H1 (cell line): ENCODE results near the gene DRC7. TPM values are rescaled to one million over a fixed set of nuclear protein-coding genes. Genes with fewer than 3 reads are reported as not detected.

ENCODE experiments used
- CTCF ChIA-PET: fragments of 300-600 bp; sonication (Branson Sonifier 250); formaldehyde crosslinking; loops from one replicate; lab custom pipeline; 2021; ENCODE audit not compliant: partially characterized antibody; lab: Charles Lee
- POLR2A ChIA-PET: fragments of 300-600 bp; sonication (Branson Sonifier 250); formaldehyde crosslinking; loops from one replicate; lab custom pipeline; 2021; ENCODE audit warnings: inconsistent platforms; ENCODE audit not compliant: partially characterized antibody; lab: Charles Lee
- DNase-seq, 2 experiments: peaks; one replicate each; pipeline versions ENCODE4 v3.0.0 to v3.0.0-alpha.2; 2010 to 2022; ENCODE audit warnings: low spot score in 2 of 2, low read depth in 1 of 2, mixed read lengths in 1 of 2
- FAIRE-seq: peaks from 2 replicates; lab custom pipeline; 2011; peaks lifted over from hg19 to GRCh38; lab: Jason Lieb, UNC
- H2AFZ ChIP-seq: 2 replicates; pipeline ENCODE4 v1.8.1; 2012; ENCODE audit warnings: low read length, inconsistent platforms
- H2AK5ac ChIP-seq: 2 replicates; pipeline ENCODE4 v1.6.1; 2013; ENCODE audit warnings: low read depth, low read length
- H2BK120ac ChIP-seq: replicated peaks from 2 replicates; pipeline ENCODE3; 2013; ENCODE audit warnings: low read depth, low read length, inconsistent platforms
- H2BK12ac ChIP-seq: 2 replicates; pipeline ENCODE4 v1.6.1; 2013; ENCODE audit warnings: low read depth, low read length
- H2BK15ac ChIP-seq: 2 replicates; pipeline ENCODE4 v1.6.1; 2013; ENCODE audit warnings: low read length
- H2BK20ac ChIP-seq: 2 replicates; pipeline ENCODE4 v1.6.1; 2013; ENCODE audit warnings: low read length
- H2BK5ac ChIP-seq: 2 replicates; pipeline ENCODE4 v1.6.1; 2013; ENCODE audit warnings: low read depth, low read length
- H3K14ac ChIP-seq: 2 replicates; pipeline ENCODE4 v1.6.1; 2013; ENCODE audit warnings: inconsistent platforms; ENCODE audit not compliant: insufficient read length
- H3K18ac ChIP-seq: 2 replicates; pipeline ENCODE4 v1.6.1; 2013; ENCODE audit warnings: low read length; ENCODE audit errors: extremely low read depth
- H3K23ac ChIP-seq: 2 replicates; pipeline ENCODE4 v1.6.1; 2013; ENCODE audit warnings: inconsistent platforms; ENCODE audit not compliant: insufficient read length
- H3K23me2 ChIP-seq: 2 replicates; pipeline ENCODE4 v1.6.1; 2013; ENCODE audit warnings: low read depth, low read length
- H3K27ac ChIP-seq: 2 replicates; pipeline ENCODE4 v1.6.1; 2011; ENCODE audit warnings: low read depth, low read length, inconsistent platforms
- H3K27me3 ChIP-seq, 4 experiments: replicated peaks in 1 of 4; 1 replicate in 1 of 4; 2 replicates in 3 of 4; pipeline versions ENCODE4 v1.6.1 to v1.8.1; 2011 to 2013; ENCODE audit warnings: low read length in 3 of 4, mild to moderate bottlenecking in 3 of 4, inconsistent platforms in 2 of 4, mixed read lengths in 2 of 4, moderate library complexity in 1 of 4; ENCODE audit not compliant: control insufficient read depth in 3 of 4, insufficient read depth in 3 of 4; ENCODE audit errors: extremely low read depth in 1 of 4
- H3K36me3 ChIP-seq, 4 experiments: 2 replicates each; pipeline versions ENCODE4 v1.6.1 to v1.8.1; 2011 to 2013; ENCODE audit warnings: mild to moderate bottlenecking in 4 of 4, low read length in 3 of 4, moderate library complexity in 2 of 4, control low read depth in 1 of 4, inconsistent platforms in 1 of 4; ENCODE audit not compliant: insufficient read depth in 4 of 4, control insufficient read depth in 2 of 4
- H3K4ac ChIP-seq: replicated peaks from 2 replicates; pipeline ENCODE3; 2013; ENCODE audit warnings: low read length, low read depth, mixed read lengths, inconsistent platforms; ENCODE audit not compliant: insufficient read length
- H3K4me1 ChIP-seq, 4 experiments: replicated peaks in 1 of 4; 1 replicate in 1 of 4; 2 replicates in 3 of 4; pipeline versions ENCODE4 v1.6.1 to v1.8.1; 2011 to 2013; ENCODE audit warnings: low read length in 3 of 4, inconsistent platforms in 2 of 4, mixed read lengths in 1 of 4; ENCODE audit not compliant: insufficient read depth in 4 of 4, control insufficient read depth in 3 of 4
- H3K4me2 ChIP-seq, 2 experiments: 2 replicates each; pipeline versions ENCODE4 v1.6.1 to v1.8.1; 2011 to 2013; ENCODE audit warnings: low read depth in 2 of 2, low read length in 2 of 2, control low read depth in 1 of 2, inconsistent platforms in 1 of 2, mild to moderate bottlenecking in 1 of 2; ENCODE audit not compliant: insufficient read depth in 1 of 2
- H3K4me3 ChIP-seq, 4 experiments: fragments of 200-600, 300-600 bp in 1 of 4; sonication (generic), shearing (Covaris generic), sonication (Bioruptor Twin) in 1 of 4; 2 replicates each; pipeline versions ENCODE4 v1.5.1 to v1.8.1; 2011 to 2016; ENCODE audit warnings: low read length in 4 of 4, low read depth in 3 of 4, control low read depth in 2 of 4, inconsistent platforms in 2 of 4, mild to moderate bottlenecking in 2 of 4, mixed read lengths in 1 of 4, moderate library complexity in 1 of 4; ENCODE audit not compliant: insufficient read depth in 2 of 4; ENCODE audit errors: extremely low read depth in 1 of 4
- H3K56ac ChIP-seq: replicated peaks from 2 replicates; pipeline ENCODE3; 2013; ENCODE audit warnings: low read depth, mild to moderate bottlenecking, mixed read lengths, low read length, inconsistent platforms; ENCODE audit not compliant: insufficient read length
- H3K79me1 ChIP-seq: 2 replicates; pipeline ENCODE4 v1.6.1; 2013; ENCODE audit warnings: low read depth, low read length, control low read depth
- H3K79me2 ChIP-seq, 2 experiments: 2 replicates each; pipeline versions ENCODE4 v1.6.1 to v1.8.1; 2012 to 2013; ENCODE audit warnings: low read length in 2 of 2, mild to moderate bottlenecking in 2 of 2, inconsistent platforms in 1 of 2; ENCODE audit not compliant: insufficient read depth in 2 of 2, control insufficient read depth in 1 of 2
- H3K9ac ChIP-seq, 4 experiments: replicated peaks in 1 of 4; 1 replicate in 1 of 4; 2 replicates in 3 of 4; pipeline versions ENCODE4 v1.6.1 to v1.8.1; 2011 to 2013; ENCODE audit warnings: low read depth in 3 of 4, low read length in 3 of 4, control low read depth in 2 of 4, mild to moderate bottlenecking in 2 of 4, moderate library complexity in 2 of 4, inconsistent platforms in 1 of 4; ENCODE audit errors: extremely low read depth in 1 of 4
- H3K9me3 ChIP-seq, 2 experiments: 2 replicates each; pipeline versions ENCODE4 v1.6.1 to v1.8.1; 2012 to 2013; ENCODE audit warnings: mild to moderate bottlenecking in 2 of 2, moderate library complexity in 2 of 2, control low read depth in 1 of 2, inconsistent platforms in 1 of 2, low read depth in 1 of 2, low read length in 1 of 2, mixed read lengths in 1 of 2; ENCODE audit not compliant: insufficient read depth in 2 of 2
- H4K20me1 ChIP-seq, 2 experiments: replicated peaks in 1 of 2; 2 replicates each; pipeline versions ENCODE3 to v1.8.1; 2011 to 2013; ENCODE audit warnings: inconsistent platforms in 2 of 2, low read length in 2 of 2, mild to moderate bottlenecking in 1 of 2; ENCODE audit not compliant: insufficient read depth in 2 of 2, control insufficient read depth in 1 of 2
- H4K5ac ChIP-seq: 2 replicates; pipeline ENCODE4 v1.6.1; 2013; ENCODE audit warnings: low read length, low read depth, mixed read lengths, inconsistent platforms; ENCODE audit not compliant: insufficient read length
- H4K8ac ChIP-seq: 2 replicates; pipeline ENCODE4 v1.8.0; 2013; ENCODE audit warnings: mild to moderate bottlenecking, moderate library complexity, low read length, inconsistent platforms; ENCODE audit not compliant: insufficient read depth; ENCODE audit errors: extremely low read depth
- H4K91ac ChIP-seq: replicated peaks from 2 replicates; pipeline ENCODE3; 2013; ENCODE audit warnings: low read length, mixed read lengths, inconsistent platforms; ENCODE audit not compliant: insufficient read length
- FOSL1 ChIP-seq: IDR thresholded peaks from 2 replicates; pipeline ENCODE4 v1.6.1; 2011; ENCODE audit warnings: mild to moderate bottlenecking, low read depth, low read length, moderate library complexity; ENCODE audit not compliant: insufficient read depth
- KDM4A ChIP-seq: IDR thresholded peaks from one replicate; pipeline ENCODE4 v1.7.1; 2012; ENCODE audit warnings: low read depth, mild to moderate bottlenecking, moderate library complexity, low read length, inconsistent platforms; ENCODE audit not compliant: severe bottlenecking
- POLR2AphosphoS5 ChIP-seq: IDR thresholded peaks from 2 replicates; pipeline ENCODE4 v1.6.1; 2011; ENCODE audit warnings: low read depth, low read length
- ZNF274 ChIP-seq: IDR thresholded peaks from 2 replicates; pipeline ENCODE4 v1.7.0; 2012; ENCODE audit warnings: low read length, borderline replicate concordance; ENCODE audit errors: extremely low read depth
- WGBS, 2 experiments: shearing (Covaris generic) in 1 of 2; methylation state at CpG; one replicate each; pipeline versions ENCODE4 v1.1.6 to v1.1.7; 2013 to 2015; ENCODE audit warnings: low lambda C conversion rate in 2 of 2, mixed read lengths in 2 of 2, inconsistent platforms in 1 of 2, low coverage in 1 of 2, missing lambda C conversion rate in 1 of 2; ENCODE audit not compliant: insufficient replicate concordance in 2 of 2, insufficient coverage in 1 of 2, insufficient read length in 1 of 2; ENCODE audit errors: extremely low coverage in 1 of 2, missing lambda C conversion rate in 1 of 2; 5-methylcytosine and 5-hydroxymethylcytosine counted together
- polyA plus RNA-seq, 7 experiments: library from polyadenylated mRNA; depleted of rRNA in 3 of 7; stranded (reverse) in 5 of 7; unstranded in 2 of 7; fragments of >200 nt in 5 of 7; fragments of 200-250 nt in 2 of 7; gene quantifications; 1 replicate in 5 of 7; 2 replicates in 1 of 7; 4 replicates in 1 of 7; pipeline versions ENCODE4 v1.2.1 to v1.2.3, GENCODE V29; 2011 to 2013; ENCODE audit warnings: missing spikeins in 2 of 7, mixed read lengths in 2 of 7
- total RNA-seq: library from RNA; stranded (reverse); fragmentation: NEBNext Ultra II Directional; extraction: Animal tissue kit (Norgen Biotek cat#: 25700); gene quantifications from 2 replicates; pipeline ENCODE4 v1.2.1, GENCODE V29; 2021

DRC7 gene
- total and polyA plus RNA-seq, 2 of the 8 experiments (the other 6 are each of a cell fraction or from before 2014, with no cell fraction given) = 0.14 TPM; not detected in 1

- Histone ChIP-seq H2BK12ac (no peak overlapping the region), H3K56ac (no peak overlapping the region), H3K4me2 (no peak overlapping the region), H3K79me1 (no peaks in the 10 kb centered on the region), H4K5ac (no peak overlapping the region), H2BK15ac (no peak overlapping the region), H3K36me3 (no peaks in the 10 kb centered on the region), H3K14ac (no peak overlapping the region), H3K4ac (no peak overlapping the region), H4K8ac (no peak overlapping the region), H2AFZ (no peak overlapping the region), H3K79me2 (no peaks in the 10 kb centered on the region), H3K27me3 (no peaks in the 10 kb centered on the region; a peak in 1 of 7 replicates), H2BK5ac (no peak overlapping the region), H2AK5ac (no peak overlapping the region), H3K23ac (no peak overlapping the region), H3K18ac (no peak overlapping the region), H4K20me1 (no peaks in the 10 kb centered on the region), H3K4me1 (no peaks in the 10 kb centered on the region), H3K23me2 (no peaks in the 10 kb centered on the region), H3K27ac (no peak overlapping the region), H2BK120ac (no peak overlapping the region), H2BK20ac (no peak overlapping the region), H3K9me3 (no peaks in the 10 kb centered on the region), H3K9ac (no peak overlapping the region), H3K4me3 (no peak overlapping the region), H4K91ac (no peak overlapping the region)
- 93% methylated on average over 7 of the region's 7 CpGs; no CpG with 5 or more reads in 1 of the 2 experiments for WGBS, 2 experiments
- CTCF ChIA-PET = interaction anchor here (0.7 to 1.6 kb wide), 4 partner anchors 17 to 37 kb away, joined by 3 read pairs; no protein-coding TSS in a partner anchor
- DNase-seq (no peak), FAIRE-seq (no peak)
- POLR2A ChIA-PET = no interaction called here
- TF ChIP-seq ZNF274 = no peak
- no peak for TF ChIP-seq POLR2AphosphoS5
- TF ChIP-seq FOSL1 = no peak
- no peak for TF ChIP-seq KDM4A
These were observed 5.3 kb downstream of the DRC7 start for GRCh38 chr16:57699899-57700298.
